PFSK-1 (cell line): Measurements from ENCODE around the gene KCNQ1OT1.

ENCODE experiments used
- FOXP2 ChIP-seq: optimal IDR thresholded peaks from 2 replicates; pipeline ENCODE3; 2011; ENCODE audit warnings: borderline replicate concordance, control low read depth, inconsistent platforms; ENCODE audit not compliant: insufficient read depth; ENCODE audit errors: extremely low read length, extremely low read depth
- POLR2AphosphoS5 ChIP-seq: IDR thresholded peaks from 2 replicates; pipeline ENCODE4 v1.6.1; 2012; ENCODE audit warnings: low read depth, mild to moderate bottlenecking, control low read depth, low read length, moderate library complexity
- REST ChIP-seq, 2 experiments: IDR thresholded peaks; 2 replicates each; pipeline versions ENCODE4 v1.6.1 to v1.8.0; 2011 to 2012; ENCODE audit warnings: low read depth in 2 of 2, low read length in 2 of 2, control low read depth in 1 of 2, inconsistent platforms in 1 of 2, mild to moderate bottlenecking in 1 of 2, moderate library complexity in 1 of 2; ENCODE audit not compliant: insufficient read depth in 1 of 2
- SIN3A ChIP-seq: IDR thresholded peaks from 2 replicates; pipeline ENCODE4 v1.6.1; 2012; ENCODE audit warnings: mild to moderate bottlenecking, low read length, moderate library complexity, borderline replicate concordance; ENCODE audit not compliant: insufficient read depth
- TAF1 ChIP-seq: IDR thresholded peaks from 2 replicates; pipeline ENCODE4 v1.6.1; 2012; ENCODE audit warnings: low read length, control low read depth, borderline replicate concordance; ENCODE audit not compliant: insufficient read depth

Gene KCNQ1OT1

GRCh38 chr11:2573240-2574042 is 126.4 kb downstream of the KCNQ1OT1 start:
- no peak for TF ChIP-seq POLR2AphosphoS5
- TF ChIP-seq TAF1: no peak
- TF ChIP-seq SIN3A: no peak
- TF ChIP-seq FOXP2: no peak
- no peak for TF ChIP-seq REST (IDR thresholded peaks at IDR 0.05; ENCODE audit: insufficient read depth in 1 of 2, low read depth in 2 of 2, low read length in 2 of 2)

GRCh38 chr11:2572491-2573239 is 127.1 kb downstream of the KCNQ1OT1 start:
- no peak for TF ChIP-seq REST (IDR thresholded peaks at IDR 0.05; ENCODE audit: insufficient read depth in 1 of 2, low read depth in 2 of 2, low read length in 2 of 2)
- no peak for TF ChIP-seq FOXP2
- no peak for TF ChIP-seq SIN3A
- TF ChIP-seq TAF1: no peak
- TF ChIP-seq POLR2AphosphoS5: no peak

- TF ChIP-seq REST (IDR thresholded peaks at IDR 0.05; ENCODE audit: insufficient read depth in 1 of 2, low read depth in 2 of 2, low read length in 2 of 2) (no peak), TAF1 (no peak), POLR2AphosphoS5 (no peak), FOXP2 (no peak), SIN3A (no peak)
These were observed 128.1 kb downstream of the KCNQ1OT1 start for GRCh38 chr11:2571598-2572281.

- TF ChIP-seq REST (IDR thresholded peaks at IDR 0.05; ENCODE audit: insufficient read depth in 1 of 2, low read depth in 2 of 2, low read length in 2 of 2): no peak
- no peak for TF ChIP-seq TAF1
- no peak for TF ChIP-seq SIN3A
- TF ChIP-seq FOXP2: no peak
- TF ChIP-seq POLR2AphosphoS5: no peak
These were observed 128.8 kb downstream of the KCNQ1OT1 start for GRCh38 chr11:2570841-2571597.
